HepG2 (cell line): ENCODE data around the gene METAP1D. TPM values are rescaled to one million over a fixed set of nuclear protein-coding genes. Genes with fewer than 3 reads are reported as not detected.

Experiments used
- ETS1 ChIP-seq: sonication (generic); formaldehyde crosslinking; IDR thresholded peaks from 2 replicates; pipeline ENCODE4 v1.4.0; 2020; ENCODE audit warnings: missing genetic modification reagents
- EZH2 ChIP-seq: conservative IDR thresholded peaks from 2 replicates; pipeline ENCODE4 v1.6.1; 2012; ENCODE audit warnings: mild to moderate bottlenecking, low read depth, low read length, moderate library complexity
- GFI1 ChIP-seq: sonication (generic); formaldehyde crosslinking; IDR thresholded peaks from 2 replicates; pipeline ENCODE4 v1.5.0; 2020; ENCODE audit warnings: missing genetic modification reagents, mild to moderate bottlenecking, borderline replicate concordance
- KLF11 ChIP-seq: IDR thresholded peaks from 2 replicates; pipeline ENCODE4 v1.6.1; 2016; ENCODE audit warnings: missing compliant biosample characterization
- MAZ ChIP-seq, 2 experiments: sonication (generic) in 1 of 2; formaldehyde crosslinking in 1 of 2; IDR thresholded peaks; 2 replicates each; pipeline versions ENCODE4 v1.5.0 to v1.6.1; 2012 to 2020; ENCODE audit warnings: low read depth in 2 of 2, mild to moderate bottlenecking in 2 of 2, borderline replicate concordance in 1 of 2, improper control_type of control experiment in 1 of 2, low read length in 1 of 2, missing genetic modification reagents in 1 of 2, moderate library complexity in 1 of 2
- NFYB ChIP-seq: sonication (generic); formaldehyde crosslinking; IDR thresholded peaks from 2 replicates; pipeline ENCODE4 v1.4.0; 2020; ENCODE audit warnings: missing genetic modification reagents
- REXO4 ChIP-seq: sonication (generic); formaldehyde crosslinking; IDR thresholded peaks from 2 replicates; pipeline ENCODE4 v1.8.0; 2022; ENCODE audit warnings: missing genetic modification reagents, mild to moderate bottlenecking, borderline replicate concordance
- STAG1 ChIP-seq: sonication (generic); formaldehyde crosslinking; IDR thresholded peaks from 2 replicates; pipeline ENCODE4 v1.4.0; 2020; ENCODE audit warnings: missing genetic modification reagents
- THYN1 ChIP-seq: sonication (generic); formaldehyde crosslinking; IDR thresholded peaks from 2 replicates; pipeline ENCODE4 v1.8.1; 2023; ENCODE audit warnings: low read depth, mild to moderate bottlenecking, moderate library complexity, missing genetic modification reagents, borderline replicate concordance
- ZFP36L2 ChIP-seq: sonication (generic); formaldehyde crosslinking; IDR thresholded peaks from 2 replicates; pipeline ENCODE4 v1.4.0; 2020; ENCODE audit warnings: missing genetic modification reagents
- ZFP91 ChIP-seq: sonication (generic); formaldehyde crosslinking; IDR thresholded peaks from 2 replicates; pipeline ENCODE4 v1.9.0; 2022; ENCODE audit warnings: missing genetic modification reagents, mild to moderate bottlenecking, borderline replicate concordance
- ZNF274 ChIP-seq: sonication (generic); formaldehyde crosslinking; IDR thresholded peaks from 2 replicates; pipeline ENCODE4 v1.5.1; 2020; ENCODE audit warnings: mild to moderate bottlenecking, missing genetic modification reagents
- ZNF280B ChIP-seq: sonication (generic); formaldehyde crosslinking; IDR thresholded peaks from 2 replicates; pipeline ENCODE4 v1.5.0; 2020; ENCODE audit warnings: missing genetic modification reagents, mild to moderate bottlenecking, borderline replicate concordance
- ZNF33A ChIP-seq: sonication (generic); formaldehyde crosslinking; IDR thresholded peaks from 2 replicates; pipeline ENCODE4 v1.5.1; 2020; ENCODE audit warnings: missing genetic modification reagents, mild to moderate bottlenecking, moderate library complexity, borderline replicate concordance
- ZNF446 ChIP-seq: sonication (generic); formaldehyde crosslinking; IDR thresholded peaks from 2 replicates; pipeline ENCODE4 v1.5.0; 2020; ENCODE audit warnings: mild to moderate bottlenecking, missing genetic modification reagents
- ZNF678 ChIP-seq: sonication (generic); formaldehyde crosslinking; IDR thresholded peaks from 2 replicates; pipeline ENCODE4 v1.4.0; 2020; ENCODE audit warnings: mild to moderate bottlenecking, missing genetic modification reagents
- polyA plus RNA-seq, 8 experiments: library from polyadenylated mRNA; depleted of rRNA in 3 of 8; stranded (reverse) in 7 of 8; unstranded in 1 of 8; fragments of >200 nt; fragmentation: Illumina TruSeq in 4 of 8; extraction: Trizol in 4 of 8; gene quantifications; 2 replicates each; pipeline versions ENCODE4 v1.2.1 to v1.2.3, GENCODE V29; 2011 to 2016; ENCODE audit warnings: low read depth in 4 of 8, missing spikeins in 1 of 8, mixed read lengths in 1 of 8; ENCODE audit not compliant: insufficient read depth in 1 of 8
- total RNA-seq, 5 experiments: library from RNA; depleted of rRNA; stranded (reverse); fragments of >200 nt; fragmentation: Illumina TruSeq; extraction: Trizol; gene quantifications; 2 replicates each; pipeline ENCODE4 v1.2.3, GENCODE V29; 2016; ENCODE audit warnings: low read depth in 1 of 5
- TF ChIP-seq, protein P1 (sequence below): sonication (generic); formaldehyde crosslinking; IDR thresholded peaks from 2 replicates; pipeline ENCODE4 v1.9.0; 2021; ENCODE audit warnings: missing genetic modification reagents, borderline replicate concordance
- TF ChIP-seq, protein P2 (sequence below): sonication (generic); formaldehyde crosslinking; IDR thresholded peaks from 2 replicates; pipeline ENCODE4 v1.5.0; 2020; ENCODE audit warnings: missing genetic modification reagents

Gene METAP1D
- total and polyA plus RNA-seq, 2 of the 13 experiments (the other 11 are each of a cell fraction or from before 2014, with no cell fraction given) = 14.7 to 21.6 TPM

DNA sequence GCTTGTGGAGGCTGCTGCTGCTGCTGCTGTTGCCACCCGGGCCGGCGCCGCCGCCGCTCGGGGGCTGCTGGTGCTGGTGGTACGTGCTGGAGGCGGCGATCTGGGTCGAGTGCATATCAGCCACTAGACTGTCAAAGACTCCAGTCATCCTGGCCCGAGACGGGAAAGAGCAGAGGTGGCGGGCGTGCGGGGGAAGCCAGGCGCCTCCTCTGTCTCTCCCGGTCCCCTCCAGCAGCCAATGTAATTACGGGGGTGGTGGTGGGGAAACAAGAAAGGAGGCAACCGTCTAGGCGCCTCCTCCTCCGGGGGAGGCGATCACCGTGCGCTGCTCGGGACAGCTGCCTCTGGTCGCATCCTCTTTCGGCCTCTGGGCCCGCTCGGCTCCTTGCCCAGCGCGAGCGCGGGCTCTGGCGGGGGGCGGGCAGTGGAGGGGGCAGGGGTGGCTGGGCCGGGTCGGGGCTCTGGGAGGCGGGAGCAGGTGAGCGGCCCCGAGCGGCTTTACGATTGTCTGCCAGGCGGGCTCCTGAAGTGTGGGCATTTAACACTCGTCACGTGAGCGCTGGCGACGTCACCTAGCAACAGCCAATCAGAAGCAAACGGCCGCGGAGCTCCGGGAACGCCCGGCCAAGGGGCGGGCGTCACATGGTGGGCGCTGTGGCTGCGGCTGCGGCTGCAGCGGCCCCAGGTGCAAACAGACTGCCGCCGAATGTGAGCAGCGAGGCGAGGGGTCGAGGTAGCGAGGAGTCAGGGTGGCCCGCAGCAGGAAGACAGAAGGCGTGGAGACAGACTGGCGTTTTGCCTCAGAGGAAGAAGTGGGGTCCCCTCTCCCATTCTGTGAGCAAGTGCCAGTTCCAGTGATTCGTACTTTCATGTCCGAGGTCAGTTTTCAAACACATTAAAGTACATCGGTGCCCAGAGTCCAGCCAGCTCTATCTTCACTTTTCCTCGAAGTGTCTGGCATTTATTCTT, 102.9 kb downstream of the METAP1D start, which contains the start of gene DLX2 (continued):
- TF ChIP-seq, protein P1, sequence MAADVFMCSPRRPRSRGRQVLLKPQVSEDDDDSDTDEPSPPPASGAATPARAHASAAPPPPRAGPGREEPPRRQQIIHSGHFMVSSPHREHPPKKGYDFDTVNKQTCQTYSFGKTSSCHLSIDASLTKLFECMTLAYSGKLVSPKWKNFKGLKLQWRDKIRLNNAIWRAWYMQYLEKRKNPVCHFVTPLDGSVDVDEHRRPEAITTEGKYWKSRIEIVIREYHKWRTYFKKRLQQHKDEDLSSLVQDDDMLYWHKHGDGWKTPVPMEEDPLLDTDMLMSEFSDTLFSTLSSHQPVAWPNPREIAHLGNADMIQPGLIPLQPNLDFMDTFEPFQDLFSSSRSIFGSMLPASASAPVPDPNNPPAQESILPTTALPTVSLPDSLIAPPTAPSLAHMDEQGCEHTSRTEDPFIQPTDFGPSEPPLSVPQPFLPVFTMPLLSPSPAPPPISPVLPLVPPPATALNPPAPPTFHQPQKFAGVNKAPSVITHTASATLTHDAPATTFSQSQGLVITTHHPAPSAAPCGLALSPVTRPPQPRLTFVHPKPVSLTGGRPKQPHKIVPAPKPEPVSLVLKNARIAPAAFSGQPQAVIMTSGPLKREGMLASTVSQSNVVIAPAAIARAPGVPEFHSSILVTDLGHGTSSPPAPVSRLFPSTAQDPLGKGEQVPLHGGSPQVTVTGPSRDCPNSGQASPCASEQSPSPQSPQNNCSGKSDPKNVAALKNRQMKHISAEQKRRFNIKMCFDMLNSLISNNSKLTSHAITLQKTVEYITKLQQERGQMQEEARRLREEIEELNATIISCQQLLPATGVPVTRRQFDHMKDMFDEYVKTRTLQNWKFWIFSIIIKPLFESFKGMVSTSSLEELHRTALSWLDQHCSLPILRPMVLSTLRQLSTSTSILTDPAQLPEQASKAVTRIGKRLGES (CRISPR knock-in tag) = peak; percentile 79; the same call in 1 of the 2 replicates
- TF ChIP-seq ZNF280B (peak; percentile 80; the same call in 1 of the 2 replicates), GFI1 (CRISPR knock-in tag) (peak; percentile 79; the same call in 1 of the 2 replicates), REXO4 (CRISPR knock-in tag) (0 out of 2 replicates have a peak, but pooled peaks have one; percentile 65), KLF11 (CRISPR knock-in tag) (no peak), ZFP91 (CRISPR knock-in tag) (peak; percentile 36; the same call in 1 of the 2 replicates), MAZ (IDR thresholded peaks at IDR 0.05; ENCODE audit: borderline replicate concordance, low read depth, low read length) (no peak), MAZ (CRISPR knock-in tag; IDR thresholded peaks at IDR 0.05; ENCODE audit: low read depth) (peak; percentile 86), ZNF274 (CRISPR knock-in tag) (peak; percentile 68; the same call in 1 of the 2 replicates), THYN1 (no peak), ZNF446 (CRISPR knock-in tag) (peak; percentile 86; the same call in 1 of the 2 replicates), EZH2 (no peak), STAG1 (CRISPR knock-in tag) (peak; percentile 48), ZFP36L2 (CRISPR knock-in tag) (no peak), ZNF33A (CRISPR knock-in tag) (no peak), ETS1 (CRISPR knock-in tag) (peak; percentile 92; the same call in 1 of the 2 replicates), ZNF678 (CRISPR knock-in tag) (no peak), NFYB (CRISPR knock-in tag) (peak; percentile 98)
- TF ChIP-seq, protein P2, sequence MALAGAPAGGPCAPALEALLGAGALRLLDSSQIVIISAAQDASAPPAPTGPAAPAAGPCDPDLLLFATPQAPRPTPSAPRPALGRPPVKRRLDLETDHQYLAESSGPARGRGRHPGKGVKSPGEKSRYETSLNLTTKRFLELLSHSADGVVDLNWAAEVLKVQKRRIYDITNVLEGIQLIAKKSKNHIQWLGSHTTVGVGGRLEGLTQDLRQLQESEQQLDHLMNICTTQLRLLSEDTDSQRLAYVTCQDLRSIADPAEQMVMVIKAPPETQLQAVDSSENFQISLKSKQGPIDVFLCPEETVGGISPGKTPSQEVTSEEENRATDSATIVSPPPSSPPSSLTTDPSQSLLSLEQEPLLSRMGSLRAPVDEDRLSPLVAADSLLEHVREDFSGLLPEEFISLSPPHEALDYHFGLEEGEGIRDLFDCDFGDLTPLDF (CRISPR knock-in tag) = peak; percentile 82
